GM18502 (cell line): Measurements from ENCODE around the gene DLK1.

Source experiments
- ATAC-seq: cut with Tn5 transposase; IDR thresholded peaks from one replicate; pipeline ENCODE4 v1.9.1; 2021; ENCODE audit warnings: mild to moderate bottlenecking; ENCODE audit not compliant: unreplicated experiment, poor library complexity

Gene DLK1

DNA sequence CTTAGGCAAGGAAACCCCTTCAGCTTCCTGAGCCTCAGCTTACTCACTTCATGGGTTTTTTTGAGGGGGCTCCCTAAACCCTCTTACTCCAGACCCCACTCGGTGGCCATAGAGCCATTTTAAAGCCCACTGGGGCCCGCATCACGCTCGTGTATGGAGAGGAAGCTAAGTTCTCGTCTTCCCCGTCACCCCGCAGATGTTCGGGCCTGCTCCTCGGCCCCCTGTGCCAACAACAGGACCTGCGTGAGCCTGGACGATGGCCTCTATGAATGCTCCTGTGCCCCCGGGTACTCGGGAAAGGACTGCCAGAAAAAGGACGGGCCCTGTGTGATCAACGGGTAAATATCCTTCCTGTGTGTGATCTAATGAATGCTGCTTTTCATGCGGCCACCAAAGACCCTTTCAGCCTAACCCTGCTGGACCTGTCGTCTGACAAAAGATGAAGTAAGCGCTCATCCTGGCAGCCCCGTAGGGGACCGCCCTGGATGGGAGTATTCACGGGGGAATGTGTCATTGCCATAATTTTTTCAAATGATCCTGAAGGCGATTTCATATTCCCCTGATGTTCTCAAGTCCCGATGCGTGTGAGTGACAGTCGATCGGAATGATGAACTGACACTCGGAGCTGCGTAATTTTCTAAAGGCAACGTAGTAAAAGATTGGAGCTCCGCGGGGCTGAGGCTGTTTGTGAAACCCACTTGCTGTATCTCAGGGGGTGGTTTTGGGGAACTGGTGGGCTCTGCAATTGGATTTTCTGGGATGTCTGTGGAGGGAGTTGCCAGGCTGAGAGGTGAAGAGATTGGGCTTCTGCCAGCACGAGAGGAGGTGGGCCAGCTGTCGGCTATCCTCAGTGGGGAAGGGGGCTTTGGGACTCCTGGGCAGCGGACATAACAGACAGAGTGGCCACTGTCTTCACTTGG is 5.4 kb downstream of the DLK1 start:
- no peak for ATAC-seq

DNA sequence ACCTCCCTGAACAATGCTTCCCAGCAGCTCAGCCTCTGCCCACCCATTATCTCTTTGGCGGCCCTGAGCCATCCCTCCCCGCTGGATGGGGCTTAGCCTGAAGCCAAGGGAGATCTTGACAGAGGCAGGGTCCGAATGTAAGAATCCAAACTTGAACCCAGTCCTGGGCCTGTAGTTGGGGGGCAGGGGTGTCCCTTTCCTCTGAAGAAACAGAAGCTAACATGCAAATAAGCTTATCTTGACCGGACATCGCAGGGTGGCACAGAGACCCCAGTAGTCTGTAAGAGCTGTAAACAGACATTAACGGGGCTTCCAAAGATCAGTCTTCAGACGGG is 6.0 kb downstream of the DLK1 start:
- no peak for ATAC-seq

DNA sequence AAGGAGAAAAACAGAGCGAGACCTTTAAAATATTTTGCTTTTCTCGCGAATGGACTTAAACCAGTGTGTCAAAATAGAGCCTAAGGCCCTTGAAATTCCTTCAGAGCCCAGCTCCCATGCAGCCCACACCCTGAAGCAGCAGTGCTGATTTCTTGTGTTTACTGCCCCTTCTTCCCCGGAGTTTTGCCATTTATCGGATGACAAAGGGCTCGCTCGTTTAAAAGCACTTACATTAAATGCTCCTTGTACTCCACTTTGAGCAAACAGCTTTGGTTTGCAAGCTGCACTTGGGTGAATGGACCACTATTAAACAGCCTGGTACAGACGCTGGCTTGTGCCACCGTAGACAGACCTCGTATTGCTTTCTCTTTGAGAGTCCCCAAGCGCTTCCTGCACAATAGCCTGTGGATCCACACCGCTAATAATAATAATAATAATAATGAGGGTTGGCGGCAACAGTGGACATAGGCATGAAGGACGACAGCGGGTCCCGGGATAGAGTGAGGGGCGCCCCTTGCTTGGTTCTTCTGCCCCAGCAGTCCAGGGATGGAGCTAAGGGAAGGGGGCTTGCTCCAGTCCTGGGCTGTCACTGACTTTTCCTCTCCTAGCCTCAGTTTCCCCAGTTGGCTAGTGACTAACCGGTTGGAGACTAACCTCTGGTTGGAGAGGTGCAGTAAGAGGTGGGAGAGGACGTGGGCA is 6.6 kb downstream of the DLK1 start:
- ATAC-seq, result no peak

DNA sequence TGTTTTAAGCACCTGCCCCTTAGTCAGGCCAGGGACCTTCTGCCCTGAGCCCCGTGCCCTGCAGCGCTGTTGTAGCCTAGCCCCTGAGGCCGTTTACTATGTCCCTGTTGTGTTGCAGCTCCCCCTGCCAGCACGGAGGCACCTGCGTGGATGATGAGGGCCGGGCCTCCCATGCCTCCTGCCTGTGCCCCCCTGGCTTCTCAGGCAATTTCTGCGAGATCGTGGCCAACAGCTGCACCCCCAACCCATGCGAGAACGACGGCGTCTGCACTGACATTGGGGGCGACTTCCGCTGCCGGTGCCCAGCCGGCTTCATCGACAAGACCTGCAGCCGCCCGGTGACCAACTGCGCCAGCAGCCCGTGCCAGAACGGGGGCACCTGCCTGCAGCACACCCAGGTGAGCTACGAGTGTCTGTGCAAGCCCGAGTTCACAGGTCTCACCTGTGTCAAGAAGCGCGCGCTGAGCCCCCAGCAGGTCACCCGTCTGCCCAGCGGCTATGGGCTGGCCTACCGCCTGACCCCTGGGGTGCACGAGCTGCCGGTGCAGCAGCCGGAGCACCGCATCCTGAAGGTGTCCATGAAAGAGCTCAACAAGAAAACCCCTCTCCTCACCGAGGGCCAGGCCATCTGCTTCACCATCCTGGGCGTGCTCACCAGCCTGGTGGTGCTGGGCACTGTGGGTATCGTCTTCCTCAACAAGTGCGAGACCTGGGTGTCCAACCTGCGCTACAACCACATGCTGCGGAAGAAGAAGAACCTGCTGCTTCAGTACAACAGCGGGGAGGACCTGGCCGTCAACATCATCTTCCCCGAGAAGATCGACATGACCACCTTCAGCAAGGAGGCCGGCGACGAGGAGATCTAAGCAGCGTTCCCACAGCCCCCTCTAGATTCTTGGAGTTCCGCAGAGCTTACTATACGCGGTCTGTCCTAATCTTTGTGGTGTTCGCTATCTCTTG is 7.6 kb downstream of the DLK1 start:
- no peak for ATAC-seq

DNA sequence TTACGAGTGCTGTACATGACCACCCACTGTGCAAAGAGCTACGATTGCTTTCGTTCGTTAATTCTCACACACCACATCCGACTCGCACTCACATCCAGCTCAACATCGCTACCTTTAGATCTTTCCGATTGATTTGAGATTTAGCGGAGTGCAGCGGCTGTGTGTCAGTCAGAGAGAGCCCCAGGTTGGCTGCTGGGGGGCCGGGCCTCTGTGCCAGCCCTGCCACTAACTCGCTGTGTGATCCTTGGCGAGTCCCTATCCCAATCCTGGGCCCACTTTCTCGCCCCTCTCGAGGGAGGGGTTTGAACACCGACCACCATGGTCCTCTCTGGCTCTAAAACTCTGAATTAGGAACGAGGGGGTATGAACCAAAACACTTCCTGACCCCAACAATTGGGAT is 8.6 kb downstream of the DLK1 start:
- no peak for ATAC-seq

DNA sequence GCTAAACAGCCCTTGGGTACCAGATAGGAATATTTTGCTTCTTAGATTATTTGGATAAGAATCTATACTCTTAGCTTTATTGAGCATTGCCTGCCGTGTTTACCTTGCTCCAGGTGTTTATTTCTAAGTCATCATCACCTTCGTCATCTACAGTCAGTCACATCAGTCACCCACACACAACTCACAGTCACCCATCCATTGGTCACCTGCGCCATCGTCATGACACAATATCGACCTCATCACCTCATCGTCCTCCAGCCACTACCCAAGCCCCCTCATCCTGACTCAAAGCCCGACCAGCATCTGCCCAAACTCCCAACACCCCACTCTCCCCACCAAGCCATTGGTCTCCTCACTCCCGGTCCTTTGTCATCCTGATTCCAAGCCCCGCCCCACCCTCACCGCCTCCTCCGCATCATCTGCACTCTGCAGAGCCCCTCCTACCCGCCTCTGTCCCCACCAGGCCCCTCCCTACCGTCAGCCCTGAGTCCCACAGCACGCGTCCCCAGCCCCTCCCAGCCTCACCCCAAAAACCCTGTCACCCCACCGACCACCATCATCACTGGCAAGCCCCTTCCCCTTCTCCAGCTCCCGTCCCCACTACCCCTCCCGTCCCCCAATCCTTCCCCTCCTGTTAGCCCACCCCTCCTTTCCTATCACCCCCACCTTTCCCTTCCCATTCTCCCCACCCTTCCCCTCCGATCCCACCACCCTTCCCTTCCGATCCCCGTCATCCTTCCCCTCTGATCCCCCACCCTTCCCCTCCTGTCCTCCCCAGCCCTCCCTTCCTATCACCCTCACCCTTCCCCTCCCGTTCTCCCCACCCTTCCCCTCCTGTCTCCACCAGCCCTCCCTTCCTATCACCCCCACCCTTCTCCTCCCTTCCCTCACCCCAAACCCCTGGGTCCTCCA is 9.8 kb downstream of the DLK1 start:
- no peak for ATAC-seq

DNA sequence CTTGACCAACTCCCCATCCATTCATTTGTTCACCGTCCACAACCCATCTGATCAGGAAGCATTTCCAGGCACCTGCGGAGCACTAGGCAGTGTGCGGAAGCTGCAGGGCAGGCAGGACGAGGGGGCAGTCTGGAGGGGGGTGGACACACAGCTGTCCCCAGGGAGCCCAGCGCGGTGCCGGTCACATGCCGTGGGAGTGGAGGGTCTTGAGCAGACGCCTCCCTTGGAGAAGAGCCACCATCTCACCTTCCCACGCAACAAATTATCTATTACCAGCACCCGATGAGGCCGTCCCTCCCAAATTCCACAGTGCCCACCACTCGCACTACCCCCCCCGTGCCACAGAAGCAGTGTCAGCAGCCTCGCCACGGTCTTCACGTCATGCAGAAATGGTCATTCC is 10.8 kb downstream of the DLK1 start:
- no peak for ATAC-seq

DNA sequence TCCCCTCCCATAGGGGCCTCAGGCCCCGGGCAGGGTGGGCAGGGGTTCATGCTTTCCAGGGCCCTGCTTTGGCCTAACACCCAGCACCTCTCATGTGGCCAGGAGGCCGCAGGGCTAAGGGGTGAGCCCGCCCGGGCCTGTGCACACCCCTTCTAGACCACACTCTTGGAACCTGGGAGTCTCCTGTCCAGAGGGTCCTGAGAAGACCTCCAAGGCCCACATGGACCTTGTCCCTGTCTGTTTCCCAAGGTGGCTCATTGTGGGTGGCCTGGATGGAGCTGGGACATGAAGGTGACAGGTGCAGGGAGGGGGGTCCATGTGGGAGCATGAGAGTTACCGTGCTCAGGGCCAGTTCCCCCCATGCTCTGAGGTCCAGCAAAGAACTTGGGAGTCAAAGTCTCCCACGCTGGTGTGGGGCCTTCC is 11.6 kb downstream of the DLK1 start:
- ATAC-seq, result no peak

DNA sequence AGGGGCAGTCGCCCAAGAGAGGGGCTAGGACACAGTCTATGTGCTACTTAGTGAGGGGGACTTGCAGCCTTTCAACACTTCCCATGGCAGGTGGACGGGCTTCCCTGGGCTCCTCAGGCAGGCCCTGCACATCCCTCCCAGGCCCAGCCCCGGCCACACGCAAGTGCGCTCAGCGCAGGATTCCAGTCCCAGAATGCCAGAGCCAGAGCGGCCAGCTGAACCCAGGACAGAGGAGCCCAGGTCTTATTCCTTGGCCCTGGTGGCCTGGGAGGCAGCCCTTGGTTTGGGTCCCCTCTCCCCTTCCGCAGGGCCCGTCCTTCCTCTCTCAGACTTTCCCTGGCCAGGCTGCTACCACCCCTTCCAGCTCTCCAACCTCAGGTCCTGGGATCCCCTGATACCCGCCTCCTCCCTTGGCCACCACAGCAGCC is 12.0 kb downstream of the DLK1 start:
- ATAC-seq, result no peak

DNA sequence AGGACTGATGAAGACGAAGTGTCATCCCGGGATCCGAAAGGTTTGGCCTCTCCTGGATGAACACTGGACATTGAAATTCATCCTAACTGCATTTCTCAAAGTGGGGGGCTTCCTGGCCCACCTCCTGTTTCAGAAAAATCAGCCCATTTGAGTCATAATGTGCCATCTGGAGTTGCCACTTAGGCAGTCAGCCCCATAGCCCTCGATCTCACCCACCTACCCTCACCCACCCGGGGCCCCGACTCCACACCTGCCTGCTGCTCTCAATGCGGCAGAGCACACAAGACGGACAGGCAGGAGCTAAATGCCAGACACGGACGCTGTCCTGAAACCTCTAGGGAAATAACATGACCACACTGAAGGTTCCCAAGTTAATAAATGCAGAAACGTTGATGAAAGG is 12.6 kb downstream of the DLK1 start:
- ATAC-seq, result no peak

DNA sequence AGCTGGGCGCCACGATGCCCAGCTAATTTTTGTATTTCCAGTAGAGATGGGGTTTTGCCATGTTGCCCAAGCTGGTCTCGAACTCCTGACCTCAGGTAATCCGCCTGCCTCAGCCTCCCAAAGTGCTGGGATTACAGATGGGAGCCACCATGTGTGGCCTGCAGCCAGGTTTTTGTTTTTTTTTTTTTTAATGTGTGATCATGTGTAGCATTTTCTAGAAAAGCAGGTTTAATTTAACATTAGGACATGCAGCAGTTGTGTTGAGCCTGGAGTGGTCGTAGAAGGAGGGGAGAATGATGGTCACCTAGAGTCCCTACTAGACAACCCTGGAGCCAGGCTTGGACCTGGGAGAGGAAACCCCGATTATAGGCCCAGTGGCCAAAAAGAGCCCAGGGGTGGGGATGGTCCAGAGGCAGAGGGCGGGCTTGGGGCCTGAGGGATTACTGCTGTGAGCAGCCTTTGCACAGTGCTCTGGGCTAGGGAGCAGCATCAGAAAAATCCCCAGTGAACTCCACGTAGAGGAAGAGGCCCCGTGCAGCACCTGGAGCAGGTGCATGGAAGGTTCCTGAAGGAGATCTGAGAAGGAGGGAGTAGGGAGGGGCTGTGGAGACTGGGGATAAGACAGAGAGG is 13.6 kb downstream of the DLK1 start:
- ATAC-seq, result no peak

DNA sequence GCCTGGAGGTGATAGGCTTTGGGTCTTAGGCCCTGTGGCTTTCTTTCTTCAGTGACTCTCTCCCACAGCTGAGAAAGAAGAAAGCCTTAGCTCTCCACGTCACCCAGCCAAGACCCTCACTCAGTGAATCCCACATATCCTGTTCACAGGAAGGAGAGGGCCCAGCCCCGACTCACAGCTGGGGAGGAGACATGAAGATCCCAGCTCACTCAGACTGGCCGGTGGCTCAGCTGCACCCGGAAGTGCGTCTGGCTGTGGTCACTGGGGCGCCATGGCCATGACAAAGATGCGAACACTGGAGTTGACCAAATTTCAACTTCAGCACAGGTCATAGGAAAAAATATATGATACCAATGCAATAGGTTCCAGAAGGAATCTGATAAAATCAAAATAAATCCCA is 14.2 kb downstream of the DLK1 start:
- ATAC-seq, result no peak

DNA sequence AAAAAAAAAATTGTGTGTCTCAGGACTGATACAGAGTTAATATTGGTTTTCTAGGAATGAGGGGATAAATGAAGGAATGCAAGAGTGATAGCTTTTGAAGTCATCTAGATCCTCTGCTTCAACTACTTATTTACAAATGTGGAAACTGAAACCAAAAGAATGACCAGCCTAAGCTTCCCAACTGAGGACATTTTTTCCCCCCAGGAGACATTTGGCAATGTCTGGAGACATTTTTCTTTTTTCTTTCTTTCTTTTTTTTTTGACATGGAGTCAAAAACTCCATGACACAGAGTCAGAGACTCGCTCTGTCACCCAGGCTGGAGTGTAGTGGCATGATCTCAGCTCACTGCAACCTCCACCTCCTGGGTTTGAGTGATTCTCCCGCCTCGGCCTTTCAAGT is 15.3 kb downstream of the DLK1 start:
- no peak for ATAC-seq

DNA sequence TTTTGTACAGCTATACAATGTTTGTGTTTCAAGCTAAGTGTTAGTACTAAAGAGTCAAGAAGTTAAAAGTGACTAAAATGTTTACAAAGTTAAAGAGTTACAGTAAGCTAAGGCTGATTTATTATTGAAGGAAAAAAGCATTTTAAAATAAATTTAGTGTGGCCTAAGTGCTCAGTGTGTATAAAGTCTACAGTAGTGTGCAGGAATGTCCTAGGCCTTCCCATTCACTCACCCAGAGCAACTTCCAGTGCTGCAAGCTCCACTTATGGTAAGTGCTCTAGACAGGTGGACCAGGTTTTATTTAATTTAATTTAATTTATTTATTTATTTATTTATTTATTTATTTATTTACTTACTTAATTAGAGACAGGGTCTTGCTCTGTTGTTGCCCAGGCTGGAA is 19.6 kb downstream of the DLK1 start:
- ATAC-seq, result no peak

DNA sequence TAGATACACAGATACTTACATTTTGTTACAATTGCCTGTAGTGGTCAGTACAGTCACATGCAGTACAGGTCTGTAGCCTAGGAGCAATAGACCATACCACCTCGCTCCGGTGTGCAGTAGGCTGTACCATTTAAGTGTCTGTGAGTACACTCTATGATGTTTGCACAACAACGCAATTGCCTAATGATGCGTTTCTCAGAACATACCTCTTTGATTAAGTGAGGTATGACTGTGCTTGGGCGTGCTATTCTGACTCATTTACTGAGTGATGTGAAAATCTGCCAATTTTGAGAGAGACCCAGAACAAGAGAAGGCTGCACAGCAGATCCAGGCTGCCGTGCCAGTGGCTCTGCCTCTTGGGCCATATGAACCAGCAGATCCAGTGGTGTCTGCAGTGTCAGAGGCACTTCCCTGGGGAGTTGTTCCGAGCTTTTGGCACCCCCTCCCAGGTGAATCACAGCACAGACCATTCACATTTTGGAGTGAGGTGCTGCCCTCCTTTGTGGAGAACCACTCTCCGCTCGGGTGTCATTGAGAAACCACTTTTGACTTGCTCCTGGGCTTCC is 20.4 kb downstream of the DLK1 start:
- ATAC-seq, result no peak

DNA sequence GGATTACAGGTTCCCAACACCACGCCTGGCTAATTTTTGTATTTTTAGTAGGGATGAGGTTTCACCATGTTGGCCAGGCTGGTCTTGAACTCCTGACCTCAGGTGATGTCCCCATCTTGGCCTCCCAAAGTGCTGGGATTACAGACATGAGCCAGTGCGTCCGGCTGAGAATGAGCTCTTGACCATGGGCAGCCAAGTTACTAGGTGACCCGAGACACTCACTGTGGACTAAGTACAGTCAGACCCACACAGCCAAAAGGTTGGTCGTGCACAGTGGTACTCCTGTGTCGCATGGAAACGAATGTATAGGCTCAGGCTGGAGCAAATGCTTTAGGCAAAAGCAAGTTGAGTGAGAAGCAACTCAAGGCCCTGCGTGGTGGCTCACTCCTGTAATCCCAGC is 21.0 kb downstream of the DLK1 start:
- no peak for ATAC-seq

DNA sequence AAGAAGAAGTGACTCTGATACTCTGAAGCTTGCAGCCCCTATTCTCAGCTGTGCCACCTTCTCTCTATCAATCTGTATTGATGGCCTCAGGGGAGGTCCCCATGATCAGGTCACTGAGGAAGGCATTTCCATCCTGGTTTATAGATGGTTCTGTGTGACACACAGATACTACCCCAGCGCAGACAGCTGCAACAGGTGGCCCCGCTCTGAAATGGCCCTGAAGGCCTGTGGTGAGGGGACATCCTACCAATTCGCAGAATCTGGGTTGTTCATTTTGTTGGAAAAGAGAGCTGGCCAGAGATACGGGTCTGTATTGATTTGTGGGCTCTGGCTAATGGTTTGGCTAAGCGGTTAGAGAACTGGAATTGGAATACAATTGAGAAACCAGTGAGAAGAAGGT is 21.7 kb downstream of the DLK1 start:
- ATAC-seq, result no peak

DNA sequence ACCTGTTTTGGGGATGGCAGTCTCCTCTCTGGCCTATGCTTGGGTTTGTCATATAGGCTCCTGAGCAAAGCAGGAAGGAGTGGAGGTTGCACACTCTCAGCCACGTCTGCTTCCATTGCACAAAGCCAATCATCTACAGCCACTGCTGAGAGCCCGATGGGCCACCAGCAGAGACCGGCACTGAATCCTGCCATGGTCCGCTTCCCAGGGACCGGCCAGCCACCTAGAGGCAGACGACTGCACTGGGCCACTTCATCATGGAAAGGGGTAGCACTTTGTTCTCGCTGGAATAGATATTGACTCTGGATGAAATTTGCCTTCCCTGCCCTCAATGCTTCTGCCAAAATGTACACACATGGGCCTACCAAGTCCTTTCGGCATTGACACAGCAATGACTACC is 22.3 kb downstream of the DLK1 start:
- ATAC-seq, result no peak
